Tibial artery (tissue), 4 donors: ENCODE measurements around the gene NOL9.

ENCODE experiments used
- DNase-seq, 2 donors: peaks; one replicate each; pipeline ENCODE4 v3.0.0-alpha.2; 2019
- H3K27ac ChIP-seq, 2 donors: fragments of 200-600 bp; sonication (generic) in 1 of 2; 1 replicate in 1 of 2; 2 replicates in 1 of 2; pipeline ENCODE4 v1.5.1; 2018 to 2019; ENCODE audit warnings: mild to moderate bottlenecking in 1 of 2
- H3K27me3 ChIP-seq, 2 donors: fragments of 200-600 bp; sonication (generic) in 1 of 2; one replicate each; pipeline versions ENCODE4 v1.5.1 to v1.6.0; 2016 to 2019
- H3K36me3 ChIP-seq, 3 donors: fragments of 200-600 bp; sonication (generic) in 2 of 3; one replicate each; pipeline ENCODE4 v1.5.1; 2016 to 2019; ENCODE audit warnings: mild to moderate bottlenecking in 2 of 3
- H3K4me1 ChIP-seq, 4 donors: fragments of 200-600 bp; sonication (generic) in 2 of 4; 1 replicate in 3 of 4; 2 replicates in 1 of 4; pipeline ENCODE4 v1.5.1; 2016 to 2019
- H3K4me3 ChIP-seq, 2 donors: fragments of 200-600 bp; sonication (generic) in 1 of 2; 1 replicate in 1 of 2; 2 replicates in 1 of 2; pipeline ENCODE4 v1.5.1; 2018 to 2019; ENCODE audit warnings: mild to moderate bottlenecking in 2 of 2
- H3K9me3 ChIP-seq, 3 donors: fragments of 200-600 bp; sonication (generic) in 1 of 3; one replicate each; pipeline ENCODE4 v1.5.1; 2016 to 2019
- intact Hi-C: fragments of 100-400 bp; cut with DNase I; formaldehyde crosslinking; loops from one replicate; pipeline ENCODE4 v1.15.0; 2023; ENCODE audit warnings: low total_unique reads
- TF ChIP-seq, protein P1 (sequence below), 2 experiments: fragments of 200-600 bp in 1 of 2; fragments of 450-650 bp in 1 of 2; IDR thresholded peaks; one replicate each; pipeline ENCODE4 v1.5.1; 2017 to 2019; ENCODE audit warnings: antibody characterized with exemption in 2 of 2, mild to moderate bottlenecking in 1 of 2, moderate library complexity in 1 of 2

Gene NOL9

DNA sequence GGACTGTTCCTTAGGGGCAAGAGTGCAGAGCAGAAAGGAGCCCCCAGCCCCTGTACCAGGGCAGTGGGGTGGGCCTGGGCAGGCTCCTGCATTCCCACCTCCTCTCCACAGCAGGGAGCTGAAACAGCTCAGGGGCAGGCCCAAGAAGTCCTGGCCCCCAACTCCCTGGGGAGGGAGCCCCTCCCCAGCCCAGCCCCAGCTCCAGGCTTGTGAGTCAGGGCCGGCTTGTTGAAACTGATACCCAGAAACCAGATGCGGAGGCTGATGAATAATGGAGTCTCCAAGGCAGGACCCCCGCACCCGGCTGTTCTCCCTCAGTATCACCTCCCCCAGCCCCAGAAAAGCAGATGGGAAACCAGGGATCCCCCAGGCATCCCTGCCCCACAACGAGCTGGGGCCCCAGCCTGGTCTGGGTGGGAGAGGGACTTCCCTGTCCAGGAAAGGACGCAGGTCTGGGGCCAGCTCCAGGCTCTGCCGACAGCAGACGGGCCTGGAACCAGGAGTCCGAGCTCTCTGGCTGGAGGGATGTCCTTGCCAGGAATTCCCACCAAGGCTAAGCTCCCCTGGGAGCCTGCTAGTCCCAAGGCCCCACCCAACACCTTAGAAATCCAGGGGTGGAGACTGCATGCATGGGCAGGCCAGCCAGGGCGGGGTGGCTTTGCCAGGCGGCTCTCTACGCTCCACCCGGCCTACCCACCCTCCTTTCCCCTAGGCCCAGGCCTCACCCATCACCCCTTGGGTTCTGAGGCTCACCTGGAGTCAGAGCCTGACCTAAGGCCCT is 65.5 kb downstream of the NOL9 start:
- TF ChIP-seq, protein P1, sequence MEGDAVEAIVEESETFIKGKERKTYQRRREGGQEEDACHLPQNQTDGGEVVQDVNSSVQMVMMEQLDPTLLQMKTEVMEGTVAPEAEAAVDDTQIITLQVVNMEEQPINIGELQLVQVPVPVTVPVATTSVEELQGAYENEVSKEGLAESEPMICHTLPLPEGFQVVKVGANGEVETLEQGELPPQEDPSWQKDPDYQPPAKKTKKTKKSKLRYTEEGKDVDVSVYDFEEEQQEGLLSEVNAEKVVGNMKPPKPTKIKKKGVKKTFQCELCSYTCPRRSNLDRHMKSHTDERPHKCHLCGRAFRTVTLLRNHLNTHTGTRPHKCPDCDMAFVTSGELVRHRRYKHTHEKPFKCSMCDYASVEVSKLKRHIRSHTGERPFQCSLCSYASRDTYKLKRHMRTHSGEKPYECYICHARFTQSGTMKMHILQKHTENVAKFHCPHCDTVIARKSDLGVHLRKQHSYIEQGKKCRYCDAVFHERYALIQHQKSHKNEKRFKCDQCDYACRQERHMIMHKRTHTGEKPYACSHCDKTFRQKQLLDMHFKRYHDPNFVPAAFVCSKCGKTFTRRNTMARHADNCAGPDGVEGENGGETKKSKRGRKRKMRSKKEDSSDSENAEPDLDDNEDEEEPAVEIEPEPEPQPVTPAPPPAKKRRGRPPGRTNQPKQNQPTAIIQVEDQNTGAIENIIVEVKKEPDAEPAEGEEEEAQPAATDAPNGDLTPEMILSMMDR (IDR thresholded peaks at IDR 0.05): no peak
- H3K27ac ChIP-seq: no peak overlapping the region
- intact Hi-C loops: loop anchor here (5.0 to 10.0 kb wide), 2 partner anchors 66 to 159 kb away; partner anchors contain the start of genes NOL9 and TAS1R1
- H3K4me3 ChIP-seq: no peak overlapping the region
- H3K36me3 ChIP-seq: no peaks in the 10 kb centered on the region
- peaks cover 5 to 48% (median 32%) of the 10 kb centered on the region in 4 donors for H3K4me1 ChIP-seq
- no peaks in the 10 kb centered on the region for H3K9me3 ChIP-seq
- H3K27me3 ChIP-seq: peaks cover 0 to 46% of the 10 kb centered on the region in 2 donors
- no peak for DNase-seq

- Histone ChIP-seq H3K4me3 (no peak overlapping the region), H3K36me3 (no peaks in the 10 kb centered on the region), H3K27me3 (peaks cover 0 to 49% of the 10 kb centered on the region in 2 donors), H3K27ac (no peak overlapping the region), H3K4me1 (peaks cover 5 to 48% (median 32%) of the 10 kb centered on the region in 4 donors), H3K9me3 (no peaks in the 10 kb centered on the region)
- TF ChIP-seq, protein P1 (IDR thresholded peaks at IDR 0.05): no peak
- no peak for DNase-seq
- intact Hi-C loops: loop anchor here (5.0 to 10.0 kb wide), 2 partner anchors 67 to 159 kb away; partner anchors contain the start of genes NOL9 and TAS1R1
Observed at GRCh38 chr1:6487804-6488484, 66.4 kb downstream of the NOL9 start.

- no peak overlapping the region for H3K27ac ChIP-seq
- no peaks in the 10 kb centered on the region for H3K9me3 ChIP-seq
- H3K36me3 ChIP-seq: no peaks in the 10 kb centered on the region
- H3K27me3 ChIP-seq: peaks cover 0 to 49% of the 10 kb centered on the region in 2 donors
- DNase-seq: peak; percentile 81 to 89
- peaks cover 5 to 41% (median 32%) of the 10 kb centered on the region in 4 donors for H3K4me1 ChIP-seq
- TF ChIP-seq, protein P1 (IDR thresholded peaks at IDR 0.05): peak; percentile 83 to 86
- H3K4me3 ChIP-seq: no peak overlapping the region
- intact Hi-C loops: loop anchor here (5.0 to 10.0 kb wide), 2 partner anchors 68 to 161 kb away; partner anchors contain the start of genes NOL9 and TAS1R1
Observed at GRCh38 chr1:6486433-6487011, 67.8 kb downstream of the NOL9 start.

DNA sequence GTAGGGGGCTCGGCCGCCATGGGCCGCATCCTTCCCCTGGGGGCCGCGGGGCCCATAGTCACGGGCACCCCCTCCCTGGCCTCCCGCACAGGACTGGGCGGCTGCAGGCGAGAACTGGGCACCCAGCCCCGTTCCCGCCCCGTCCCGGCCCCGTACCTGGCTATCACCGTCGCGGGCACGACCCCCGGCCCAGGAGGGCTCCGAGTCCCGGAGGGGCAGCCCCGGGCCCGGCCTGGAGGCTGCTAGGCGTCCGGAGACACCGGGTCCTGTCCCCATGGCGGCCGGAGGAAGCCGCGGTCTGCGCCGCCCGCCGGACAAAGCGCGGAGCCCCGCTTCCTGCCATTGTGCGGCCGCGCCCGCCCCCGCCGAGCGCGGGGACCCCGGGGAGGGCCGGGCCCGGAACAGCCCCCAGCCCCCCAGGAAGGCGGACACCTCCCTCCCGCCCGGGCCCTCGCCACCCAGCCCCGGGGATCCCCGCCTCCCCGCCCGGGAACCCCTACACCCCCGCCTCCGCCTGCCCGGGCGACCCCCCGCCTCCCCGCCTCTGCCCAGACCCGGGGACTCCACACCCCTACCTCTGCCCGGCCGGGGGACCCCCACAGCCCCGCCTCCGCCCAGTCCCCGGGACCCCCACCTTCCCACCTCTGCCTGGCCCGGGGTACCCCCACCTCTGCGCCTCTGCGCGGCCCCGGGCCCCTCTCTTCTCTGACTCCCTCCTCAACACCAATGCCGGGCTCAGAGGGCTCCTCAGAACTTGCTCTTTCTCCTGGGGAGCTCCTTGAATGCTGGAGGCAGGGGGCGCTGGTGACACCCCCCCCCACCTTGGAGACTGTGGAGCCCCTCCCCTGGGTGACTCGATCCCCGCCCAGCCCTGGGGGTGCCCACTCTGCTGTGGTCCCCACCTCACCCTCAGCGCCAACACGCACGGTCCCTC is 68.9 kb downstream of the NOL9 start:
- peak overlapping the region; percentile 24 to 42 for H3K4me3 ChIP-seq
- intact Hi-C loops: loop anchor here (5.0 to 10.0 kb wide), 2 partner anchors 69 to 162 kb away; partner anchors contain the start of genes NOL9 and TAS1R1
- TF ChIP-seq, protein P1 (IDR thresholded peaks at IDR 0.05): no peak
- H3K4me1 ChIP-seq: peaks cover 5 to 30% (median 24%) of the 10 kb centered on the region in 4 donors
- no peaks in the 10 kb centered on the region for H3K9me3 ChIP-seq
- no peak for DNase-seq
- H3K27ac ChIP-seq: no peak overlapping the region
- H3K36me3 ChIP-seq: no peaks in the 10 kb centered on the region
- peaks cover 0 to 45% of the 10 kb centered on the region in 2 donors for H3K27me3 ChIP-seq
